HG03066 (cell line): ENCODE measurements around the gene TPD52L1.

ENCODE experiments used
- ATAC-seq: cut with Tn5 transposase; IDR thresholded peaks from one replicate; pipeline ENCODE4 v1.9.1; 2021; ENCODE audit warnings: low read depth; ENCODE audit not compliant: unreplicated experiment

TPD52L1 gene

GRCh38 chr6:125205931-125206330, 52.4 kb downstream of the TPD52L1 start:
- ATAC-seq, result no peak

DNA sequence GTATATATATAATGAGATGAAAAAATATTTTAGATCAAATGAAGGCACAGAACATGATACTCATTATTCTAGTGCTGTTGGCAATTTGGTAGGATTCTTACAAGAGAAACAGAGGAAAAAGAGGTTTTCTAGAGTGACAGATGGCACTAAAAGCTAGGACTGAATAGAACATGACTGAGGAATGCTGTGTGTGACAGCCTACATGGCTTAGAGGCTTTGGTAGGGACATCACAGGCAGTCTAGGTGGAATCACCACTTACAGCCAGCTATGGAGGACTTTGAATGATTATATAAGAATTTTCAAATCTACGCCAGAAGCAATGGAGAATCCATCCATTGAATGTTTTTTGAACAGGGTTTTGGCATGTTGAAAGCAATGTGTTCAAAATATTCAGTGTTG, 52.8 kb downstream of the TPD52L1 start:
- no peak for ATAC-seq

GRCh38 chr6:125207956-125208355, 54.4 kb downstream of the TPD52L1 start:
- no peak for ATAC-seq

DNA sequence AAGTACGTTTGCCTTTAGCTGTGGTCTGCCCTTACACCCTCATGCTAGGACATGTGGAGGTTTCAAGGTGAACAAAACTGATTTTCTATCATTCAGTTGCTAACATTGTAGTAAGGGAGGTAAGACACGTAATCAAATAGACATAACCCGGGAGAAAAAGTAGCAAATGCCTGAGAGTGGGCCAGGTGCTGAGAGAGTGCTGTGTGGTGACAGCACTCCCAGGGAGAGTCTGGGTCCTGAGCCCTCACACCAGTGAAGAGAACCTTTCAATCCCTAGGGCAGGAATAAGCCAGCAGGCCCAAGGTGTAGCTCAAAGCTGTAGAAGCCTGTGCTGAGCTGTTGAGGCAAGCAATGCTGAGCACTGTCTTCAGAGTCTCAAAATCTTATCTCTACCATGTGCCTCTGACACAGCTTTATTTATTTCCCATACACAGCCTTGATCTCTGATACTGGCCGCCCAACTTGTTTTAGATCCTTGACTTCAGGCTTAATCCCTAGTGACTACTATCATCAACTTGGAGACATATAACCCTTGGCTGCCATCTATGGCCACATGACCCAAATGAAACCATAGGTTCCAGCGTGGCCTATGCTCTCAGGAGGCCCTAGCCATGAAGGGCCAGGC, 55.2 kb downstream of the TPD52L1 start:
- no peak for ATAC-seq

DNA sequence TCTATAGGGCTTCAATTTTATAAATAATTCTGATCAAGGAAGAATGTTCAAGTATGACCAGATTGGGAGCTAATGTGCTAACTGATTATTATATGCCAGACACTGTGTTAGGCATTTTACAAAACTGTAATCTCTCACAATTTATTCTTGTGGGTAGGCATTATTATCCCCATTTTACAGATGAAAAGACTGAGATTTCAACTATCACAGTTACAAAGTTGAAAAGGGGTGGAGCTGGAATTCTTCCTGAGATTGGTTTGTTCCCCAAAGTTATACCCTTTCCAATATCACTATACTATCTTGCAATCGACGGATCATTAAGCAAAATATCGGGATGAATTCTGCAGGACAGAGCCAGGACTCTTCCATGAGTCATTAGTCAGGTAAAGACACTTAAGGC, 57.1 kb downstream of the TPD52L1 start:
- no peak for ATAC-seq

DNA sequence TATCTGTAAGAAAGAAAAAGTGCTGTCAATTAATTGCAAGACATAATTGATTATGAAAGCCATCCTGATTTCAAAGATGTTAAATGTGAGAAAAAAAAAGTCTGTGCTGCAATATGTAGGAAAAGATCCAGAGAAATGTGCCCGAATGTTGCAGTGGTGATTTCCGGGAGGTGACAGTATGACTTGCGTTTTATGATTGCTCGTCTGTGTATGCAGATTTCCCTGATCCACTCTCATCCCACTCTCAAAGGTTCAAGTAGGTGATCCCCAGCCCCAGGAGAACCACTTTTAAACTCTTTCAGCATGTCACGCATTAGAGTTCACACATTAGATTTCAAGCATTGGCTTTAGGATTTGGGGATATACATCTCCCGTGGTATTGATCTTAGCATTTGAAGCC, 57.8 kb downstream of the TPD52L1 start:
- no peak for ATAC-seq

- no peak for ATAC-seq
Measured at GRCh38 chr6:125212377-125212776, 58.8 kb downstream of the TPD52L1 start.

DNA sequence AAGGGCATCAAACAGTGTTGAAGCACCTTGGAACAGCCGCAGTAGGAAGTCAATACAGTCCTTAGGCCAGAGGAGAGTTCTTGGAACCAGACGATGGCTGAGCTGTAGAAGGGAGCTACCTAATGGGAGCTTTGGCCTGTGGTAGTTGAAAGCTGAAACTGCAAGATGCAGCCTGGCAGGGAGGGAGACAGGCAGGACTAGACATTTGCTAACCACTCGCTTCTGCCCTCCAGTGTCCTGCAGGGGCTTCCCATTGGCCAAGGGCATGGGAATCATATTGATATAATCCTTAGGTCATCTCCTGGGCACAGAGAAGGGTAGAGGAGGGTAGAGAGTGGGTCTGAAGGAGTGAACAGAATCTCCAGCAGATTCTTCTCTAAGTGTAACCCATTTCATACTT, 60.4 kb downstream of the TPD52L1 start:
- ATAC-seq, result no peak

DNA sequence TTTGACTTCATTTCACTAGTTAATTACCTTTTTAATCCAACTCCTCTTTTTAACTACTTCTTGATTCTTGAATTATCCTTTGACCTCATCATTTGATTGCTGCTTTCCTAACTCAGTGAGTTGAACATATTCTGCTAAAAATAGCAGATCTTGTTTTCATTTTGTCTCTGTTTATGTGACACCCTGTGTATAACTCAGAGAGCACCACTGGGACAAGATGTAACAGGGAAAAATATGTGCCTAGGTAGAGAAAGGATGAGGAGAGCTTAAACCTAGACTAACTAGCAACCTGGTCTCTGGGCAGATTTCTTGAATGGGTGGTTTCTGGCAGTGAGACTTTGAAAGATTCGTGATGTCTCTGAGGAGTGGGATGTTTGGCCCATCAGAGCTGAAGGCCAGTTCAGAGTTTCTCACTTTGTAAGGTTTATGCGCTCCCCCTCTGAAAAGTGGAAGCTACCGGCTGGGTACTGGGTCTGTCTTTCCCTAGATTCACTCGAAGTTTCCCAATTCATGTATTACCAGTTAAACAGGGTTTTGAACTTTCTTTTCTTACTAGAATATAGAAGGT, 61.8 kb downstream of the TPD52L1 start:
- ATAC-seq, result no peak

- ATAC-seq, result no peak
Measured at GRCh38 chr6:125216015-125216414, 62.4 kb downstream of the TPD52L1 start.

GRCh38 chr6:125217369-125217768, 63.8 kb downstream of the TPD52L1 start:
- ATAC-seq, result no peak

DNA sequence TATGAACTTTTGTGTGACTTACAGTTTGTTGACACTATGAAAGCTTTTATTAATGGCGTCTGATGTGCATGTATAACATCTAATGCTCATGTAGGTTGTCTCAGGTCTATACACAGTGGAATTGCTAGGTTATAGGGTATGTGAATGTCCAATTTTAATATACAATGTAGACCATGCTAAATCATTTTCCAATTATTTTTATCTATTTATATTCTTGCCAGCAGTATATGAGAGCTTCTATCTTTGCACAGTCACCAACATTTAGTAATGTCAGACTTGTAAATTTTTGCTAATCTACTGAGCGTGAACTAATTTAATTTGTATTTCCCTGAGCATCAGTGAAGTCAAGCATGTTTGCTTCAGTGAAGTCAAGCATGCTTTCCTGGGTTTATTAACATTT, 64.4 kb downstream of the TPD52L1 start:
- no peak for ATAC-seq

DNA sequence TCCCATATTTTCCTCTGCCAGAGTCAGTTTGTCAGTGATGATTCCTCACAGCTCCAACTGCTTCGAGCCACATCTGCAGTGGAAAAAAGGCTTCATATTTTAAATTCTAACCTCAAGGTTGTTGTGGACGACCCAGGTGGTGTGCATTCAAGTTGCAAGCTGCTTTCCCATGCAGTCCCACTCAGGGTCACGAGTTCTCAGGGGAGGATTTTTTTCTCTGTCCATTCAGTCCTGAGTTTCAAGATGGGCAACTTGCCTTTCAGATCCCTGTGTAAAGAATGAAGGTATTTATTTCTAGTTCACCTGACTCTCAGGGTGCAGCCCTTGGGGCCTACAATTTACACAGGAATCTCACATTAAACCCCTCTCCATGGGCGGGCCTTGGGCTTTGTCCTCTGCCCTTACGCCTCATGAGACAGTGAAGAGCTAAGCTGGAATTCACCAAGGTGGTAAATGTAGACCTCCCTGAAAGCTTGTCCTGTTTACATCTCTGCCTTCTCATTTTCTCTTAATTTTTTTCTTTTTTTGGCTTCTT, 65.9 kb downstream of the TPD52L1 start:
- no peak for ATAC-seq

GRCh38 chr6:125220712-125221111, 67.1 kb downstream of the TPD52L1 start:
- no peak for ATAC-seq

- ATAC-seq, result no peak
Measured at GRCh38 chr6:125222531-125223455, 69.2 kb downstream of the TPD52L1 start.

GRCh38 chr6:125224231-125224861, 70.8 kb downstream of the TPD52L1 start:
- no peak for ATAC-seq

DNA sequence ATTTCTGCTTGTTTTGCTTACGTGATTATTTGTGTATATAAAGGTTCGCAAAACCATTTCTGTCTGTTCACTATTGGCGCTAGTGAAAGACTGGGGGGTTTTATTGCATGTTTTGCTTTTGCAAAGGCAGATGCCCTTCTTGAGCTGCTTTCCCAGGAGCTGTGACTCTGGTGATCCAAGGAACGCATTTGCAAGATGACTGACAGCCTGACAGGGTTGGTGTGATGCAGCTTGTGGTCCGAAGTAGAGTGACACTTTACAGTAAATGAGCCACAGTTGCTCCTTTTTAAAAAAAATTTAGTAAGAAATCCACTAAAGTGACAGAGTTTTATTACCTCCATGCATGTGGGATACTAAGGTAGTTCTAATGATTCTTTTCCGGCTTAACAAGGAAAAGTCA, 73.7 kb downstream of the TPD52L1 start:
- ATAC-seq, result no peak

- ATAC-seq, result no peak
Measured at GRCh38 chr6:125228981-125229479, 75.5 kb downstream of the TPD52L1 start.

DNA sequence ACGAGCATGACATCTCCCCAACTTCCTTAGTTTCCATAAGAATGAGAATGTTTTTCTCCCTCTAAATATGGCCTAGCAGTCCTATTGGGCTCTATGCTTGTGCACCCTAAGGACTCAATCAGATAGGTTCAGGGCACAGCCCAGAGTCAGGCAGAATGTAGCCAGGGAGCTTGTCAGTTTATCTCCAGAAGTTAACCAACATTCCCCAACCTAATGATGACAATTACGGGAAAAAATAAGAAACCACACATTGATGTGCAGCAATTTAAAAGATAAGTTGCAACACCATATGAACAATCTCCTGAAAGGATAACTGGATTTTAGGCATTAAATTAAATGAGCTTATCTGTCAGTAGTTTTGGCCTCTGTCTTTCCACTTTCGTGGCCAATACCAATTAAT, 77.1 kb downstream of the TPD52L1 start:
- no peak for ATAC-seq

GRCh38 chr6:125231133-125231532, 77.6 kb downstream of the TPD52L1 start:
- no peak for ATAC-seq
